ENCODE results near the gene SERPINB12. TPM values are rescaled to one million over a fixed set of nuclear protein-coding genes. Genes with fewer than 3 reads are reported as not detected.
A peak's percentile ranks its signal among the peaks of the same experiment; 100 is the strongest.

SERPINB12 gene
- total and polyA plus RNA-seq, 2 donors (not counting 3 experiments of a cell fraction or from before 2014, with no cell fraction given): not detected

DNA sequence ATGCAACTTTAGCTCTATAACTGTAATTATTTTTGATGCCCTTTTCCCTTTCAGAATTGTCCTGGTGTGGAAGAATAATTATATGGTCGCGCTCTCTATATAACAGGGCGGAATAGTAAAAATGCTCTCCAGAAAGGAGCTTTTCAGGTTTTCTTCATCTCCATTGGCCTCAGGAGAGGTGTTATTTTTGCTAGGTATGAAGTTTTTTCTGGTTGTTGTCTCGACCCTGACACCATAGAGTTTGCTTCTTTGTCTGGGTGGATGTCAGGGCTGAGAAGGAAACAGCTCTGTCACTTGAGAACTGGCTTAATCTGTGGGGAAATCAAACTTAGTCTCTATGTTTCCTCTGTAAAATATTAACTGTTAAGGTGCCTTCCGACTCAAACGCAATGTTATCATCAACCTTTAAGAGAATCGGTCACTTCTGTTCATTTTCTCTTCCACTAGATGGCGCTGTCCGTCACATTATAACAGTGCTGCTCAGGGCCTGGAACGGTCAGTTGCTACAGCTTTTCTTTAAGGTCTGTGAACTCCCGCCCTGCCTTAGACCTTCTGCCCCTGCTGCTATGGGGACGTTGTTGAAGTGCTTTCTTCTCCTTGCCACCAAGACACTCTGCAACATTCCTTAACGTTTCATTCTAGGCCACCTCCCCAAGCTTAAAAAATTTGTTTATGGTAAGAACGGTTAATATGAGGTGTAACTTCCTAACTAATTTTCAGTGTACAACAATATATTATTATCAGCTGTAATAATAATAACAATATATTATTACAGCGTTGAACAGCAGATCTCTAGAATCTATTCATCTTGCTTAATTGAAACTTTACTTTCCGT, 23.8 kb upstream of the SERPINB12 start:
- no TSS peak for BruUV-seq (replicated peaks)
- POLR2A ChIA-PET: no interaction called here
- peak overlapping the region; percentile 63 for H2AFZ ChIP-seq (ENCODE audit: low read depth, low read length)
- FAIRE-seq (peak; percentile 90), DNase-seq (ENCODE audit: low read depth, low spot score) (peak; percentile 59)
- H3K4me2 ChIP-seq (ENCODE audit: insufficient read depth, low read length): no peak overlapping the region
- H3K9me3 ChIP-seq (replicated peaks; ENCODE audit: control insufficient read depth, insufficient read depth, low read length): no peaks in the 10 kb centered on the region
- peaks cover 9 to 20% of the 10 kb centered on the region in 2 experiments for H3K27me3 ChIP-seq (ENCODE audit: control insufficient read depth in 2 of 2, insufficient read depth in 2 of 2, low read length in 2 of 2)
- dilution Hi-C loops (cut with MboI; ENCODE audit: extremely low pct_ligation_motif_present, low sequenced_read_pairs) (no loop called here), intact Hi-C loops (cut with micrococcal nuclease) (loop anchor here (1.0 to 5.0 kb wide), 6 partner anchors 60 to 474 kb away; no protein-coding TSS in a partner anchor)
- no peaks in the 10 kb centered on the region for H3K79me2 ChIP-seq (ENCODE audit: control insufficient read depth, insufficient read depth, low read length)
- H3K4me3 ChIP-seq (replicated peaks in 1 of 3; ENCODE audit: insufficient read depth in 1 of 3, low read depth in 1 of 3, low read length in 3 of 3): no peak overlapping the region
- TF ChIP-seq MYC (IDR thresholded peaks at IDR 0.05; ENCODE audit: low read depth, low read length): no peak
- TF ChIP-seq, protein P1, sequence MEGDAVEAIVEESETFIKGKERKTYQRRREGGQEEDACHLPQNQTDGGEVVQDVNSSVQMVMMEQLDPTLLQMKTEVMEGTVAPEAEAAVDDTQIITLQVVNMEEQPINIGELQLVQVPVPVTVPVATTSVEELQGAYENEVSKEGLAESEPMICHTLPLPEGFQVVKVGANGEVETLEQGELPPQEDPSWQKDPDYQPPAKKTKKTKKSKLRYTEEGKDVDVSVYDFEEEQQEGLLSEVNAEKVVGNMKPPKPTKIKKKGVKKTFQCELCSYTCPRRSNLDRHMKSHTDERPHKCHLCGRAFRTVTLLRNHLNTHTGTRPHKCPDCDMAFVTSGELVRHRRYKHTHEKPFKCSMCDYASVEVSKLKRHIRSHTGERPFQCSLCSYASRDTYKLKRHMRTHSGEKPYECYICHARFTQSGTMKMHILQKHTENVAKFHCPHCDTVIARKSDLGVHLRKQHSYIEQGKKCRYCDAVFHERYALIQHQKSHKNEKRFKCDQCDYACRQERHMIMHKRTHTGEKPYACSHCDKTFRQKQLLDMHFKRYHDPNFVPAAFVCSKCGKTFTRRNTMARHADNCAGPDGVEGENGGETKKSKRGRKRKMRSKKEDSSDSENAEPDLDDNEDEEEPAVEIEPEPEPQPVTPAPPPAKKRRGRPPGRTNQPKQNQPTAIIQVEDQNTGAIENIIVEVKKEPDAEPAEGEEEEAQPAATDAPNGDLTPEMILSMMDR (IDR thresholded peaks at IDR 0.05; ENCODE audit: extremely low read depth in 1 of 2, insufficient read depth in 1 of 2, low read depth in 1 of 2, low read length in 2 of 2): peak; percentile 56 to 68
- no peaks in the 10 kb centered on the region for H4K20me1 ChIP-seq (replicated peaks; ENCODE audit: control insufficient read depth, extremely low read depth, insufficient read depth, low read length)
- no peak overlapping the region for H3K9ac ChIP-seq (replicated peaks; ENCODE audit: extremely low read depth, insufficient read depth, low read length)
- H3K9me1 ChIP-seq (replicated peaks; ENCODE audit: control insufficient read depth, extremely low read depth, insufficient read depth, low read length): no peaks in the 10 kb centered on the region
- H3K36me3 ChIP-seq (ENCODE audit: control insufficient read depth in 2 of 2, extremely low read depth in 1 of 2, insufficient read depth in 2 of 2, low read length in 2 of 2): no peaks in the 10 kb centered on the region
- CTCF ChIA-PET: interaction anchor here (0.6 to 7.6 kb wide), 28 partner anchors 8 to 498 kb away, joined by 3 to 173 read pairs (median 5); no protein-coding TSS in a partner anchor
- H3K27ac ChIP-seq (ENCODE audit: insufficient read depth, low read depth, low read length): no peak overlapping the region
- H3K4me1 ChIP-seq (ENCODE audit: control insufficient read depth, extremely low read depth, insufficient read depth, low read length): no peaks in the 10 kb centered on the region

GRCh38 chr18:63520053-63520685, 22.0 kb upstream of the SERPINB12 start:
- no peak overlapping the region for H3K27ac ChIP-seq (ENCODE audit: insufficient read depth, low read depth, low read length)
- BruUV-seq (replicated peaks): no TSS peak
- POLR2A ChIA-PET: no interaction called here

More at GRCh38 chr18:63520053-63520685, 22.0 kb upstream of the SERPINB12 start:
- Histone ChIP-seq H3K79me2 (ENCODE audit: control insufficient read depth, insufficient read depth, low read length) (no peaks in the 10 kb centered on the region), H2AFZ (ENCODE audit: low read depth, low read length) (no peak overlapping the region), H3K9me3 (replicated peaks; ENCODE audit: control insufficient read depth, insufficient read depth, low read length) (no peaks in the 10 kb centered on the region), H3K27me3 (ENCODE audit: control insufficient read depth in 2 of 2, insufficient read depth in 2 of 2, low read length in 2 of 2) (peaks cover 5 to 14% of the 10 kb centered on the region in 2 experiments), H3K4me2 (ENCODE audit: insufficient read depth, low read length) (no peak overlapping the region), H3K36me3 (ENCODE audit: control insufficient read depth in 2 of 2, extremely low read depth in 1 of 2, insufficient read depth in 2 of 2, low read length in 2 of 2) (no peaks in the 10 kb centered on the region), H3K9ac (replicated peaks; ENCODE audit: extremely low read depth, insufficient read depth, low read length) (no peak overlapping the region), H3K4me1 (ENCODE audit: control insufficient read depth, extremely low read depth, insufficient read depth, low read length) (no peaks in the 10 kb centered on the region), H3K9me1 (replicated peaks; ENCODE audit: control insufficient read depth, extremely low read depth, insufficient read depth, low read length) (no peaks in the 10 kb centered on the region), H3K4me3 (replicated peaks in 1 of 3; ENCODE audit: insufficient read depth in 1 of 3, low read depth in 1 of 3, low read length in 3 of 3) (no peak overlapping the region), H4K20me1 (replicated peaks; ENCODE audit: control insufficient read depth, extremely low read depth, insufficient read depth, low read length) (no peaks in the 10 kb centered on the region)
- intact Hi-C loops (cut with micrococcal nuclease): no loop called here
- FAIRE-seq (no peak), DNase-seq (ENCODE audit: low read depth, low spot score) (no peak)
- TF ChIP-seq JUN (IDR thresholded peaks at IDR 0.05; ENCODE audit: borderline replicate concordance, insufficient read depth, insufficient read length, low read depth): no peak
- TF ChIP-seq POLR2AphosphoS5 (IDR thresholded peaks at IDR 0.05; ENCODE audit: insufficient read depth, low read depth, low read length): no peak
- TF ChIP-seq POLR2A (IDR thresholded peaks at IDR 0.05; ENCODE audit: low read depth, low read length): no peak
- no peak for TF ChIP-seq EZH2 (IDR thresholded peaks at IDR 0.05; ENCODE audit: borderline replicate concordance, low read depth, low read length, severe bottlenecking)
- TF ChIP-seq, protein P1 (IDR thresholded peaks at IDR 0.05; ENCODE audit: extremely low read depth in 1 of 2, insufficient read depth in 1 of 2, low read depth in 1 of 2, low read length in 2 of 2): no peak
- TF ChIP-seq, protein P2, sequence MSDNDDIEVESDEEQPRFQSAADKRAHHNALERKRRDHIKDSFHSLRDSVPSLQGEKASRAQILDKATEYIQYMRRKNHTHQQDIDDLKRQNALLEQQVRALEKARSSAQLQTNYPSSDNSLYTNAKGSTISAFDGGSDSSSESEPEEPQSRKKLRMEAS (IDR thresholded peaks at IDR 0.05; ENCODE audit: insufficient read depth, insufficient read length): no peak
- no peak for TF ChIP-seq FOS (IDR thresholded peaks at IDR 0.05; ENCODE audit: borderline replicate concordance, insufficient read depth, low read length)
- TF ChIP-seq MYC (IDR thresholded peaks at IDR 0.05; ENCODE audit: low read depth, low read length): no peak
- no peak for TF ChIP-seq GATA2 (IDR thresholded peaks at IDR 0.05; ENCODE audit: insufficient read depth, insufficient read length, low read depth, low read length)
- dilution Hi-C loops (cut with MboI; ENCODE audit: extremely low pct_ligation_motif_present, low sequenced_read_pairs): no loop called here
- CTCF ChIA-PET: interaction anchor here (0.9 to 7.6 kb wide), 7 partner anchors 9 to 443 kb away, joined by 3 to 112 read pairs (median 9); no protein-coding TSS in a partner anchor

Measured in endothelial cell of umbilical vein (primary cell).